ENCODE data around the gene NCBP2L. TPM values are rescaled to one million over a fixed set of nuclear protein-coding genes. Genes with fewer than 3 reads are reported as not detected.
A peak's percentile ranks its signal among the peaks of the same experiment; 100 is the strongest.

NCBP2L gene
- total RNA-seq, 1 donor from 2014 or later = not detected

DNA sequence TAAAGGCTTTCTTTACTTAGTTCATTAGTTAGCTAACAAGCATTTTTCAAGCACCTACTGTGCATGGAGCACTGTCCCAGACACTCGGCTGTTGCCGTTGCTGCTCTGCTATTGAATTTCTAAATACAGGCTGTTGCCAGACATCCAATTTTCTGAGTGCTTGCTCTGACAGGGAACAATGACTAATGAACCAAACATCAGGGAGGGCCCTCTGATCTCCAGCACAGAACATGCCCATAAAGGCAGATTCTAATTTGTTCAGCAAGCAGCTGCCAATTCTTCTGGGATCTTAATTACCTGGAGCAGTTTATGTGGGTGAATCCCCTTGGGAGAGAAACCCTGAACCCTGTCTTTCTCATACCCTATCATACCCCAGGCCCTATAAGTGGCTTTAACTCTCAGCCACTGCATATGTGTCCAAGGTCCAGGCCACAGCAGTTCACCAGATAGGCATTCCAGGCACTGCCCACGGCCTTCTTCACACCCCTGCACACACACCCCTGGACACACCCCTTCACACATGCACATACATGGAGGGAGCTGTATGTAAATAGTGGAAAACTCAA is 29.9 kb upstream of the NCBP2L start:
- H3K27me3 ChIP-seq (ENCODE audit: low read depth) = no peaks in the 10 kb centered on the region
- no peaks in the 10 kb centered on the region for H3K36me3 ChIP-seq
- DNase-seq (peak; percentile 49), ATAC-seq (peak; percentile 85 to 88)
- intact Hi-C loops (cut with DNase I) = no loop called here
- H3K4me3 ChIP-seq = no peak overlapping the region
- H3K4me1 ChIP-seq = peaks cover 15% of the 10 kb centered on the region
- H3K27ac ChIP-seq = peak overlapping the region; percentile 56
- H3K9me3 ChIP-seq = no peaks in the 10 kb centered on the region
- TF ChIP-seq, protein P1, sequence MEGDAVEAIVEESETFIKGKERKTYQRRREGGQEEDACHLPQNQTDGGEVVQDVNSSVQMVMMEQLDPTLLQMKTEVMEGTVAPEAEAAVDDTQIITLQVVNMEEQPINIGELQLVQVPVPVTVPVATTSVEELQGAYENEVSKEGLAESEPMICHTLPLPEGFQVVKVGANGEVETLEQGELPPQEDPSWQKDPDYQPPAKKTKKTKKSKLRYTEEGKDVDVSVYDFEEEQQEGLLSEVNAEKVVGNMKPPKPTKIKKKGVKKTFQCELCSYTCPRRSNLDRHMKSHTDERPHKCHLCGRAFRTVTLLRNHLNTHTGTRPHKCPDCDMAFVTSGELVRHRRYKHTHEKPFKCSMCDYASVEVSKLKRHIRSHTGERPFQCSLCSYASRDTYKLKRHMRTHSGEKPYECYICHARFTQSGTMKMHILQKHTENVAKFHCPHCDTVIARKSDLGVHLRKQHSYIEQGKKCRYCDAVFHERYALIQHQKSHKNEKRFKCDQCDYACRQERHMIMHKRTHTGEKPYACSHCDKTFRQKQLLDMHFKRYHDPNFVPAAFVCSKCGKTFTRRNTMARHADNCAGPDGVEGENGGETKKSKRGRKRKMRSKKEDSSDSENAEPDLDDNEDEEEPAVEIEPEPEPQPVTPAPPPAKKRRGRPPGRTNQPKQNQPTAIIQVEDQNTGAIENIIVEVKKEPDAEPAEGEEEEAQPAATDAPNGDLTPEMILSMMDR (IDR thresholded peaks at IDR 0.05) = no peak

DNA sequence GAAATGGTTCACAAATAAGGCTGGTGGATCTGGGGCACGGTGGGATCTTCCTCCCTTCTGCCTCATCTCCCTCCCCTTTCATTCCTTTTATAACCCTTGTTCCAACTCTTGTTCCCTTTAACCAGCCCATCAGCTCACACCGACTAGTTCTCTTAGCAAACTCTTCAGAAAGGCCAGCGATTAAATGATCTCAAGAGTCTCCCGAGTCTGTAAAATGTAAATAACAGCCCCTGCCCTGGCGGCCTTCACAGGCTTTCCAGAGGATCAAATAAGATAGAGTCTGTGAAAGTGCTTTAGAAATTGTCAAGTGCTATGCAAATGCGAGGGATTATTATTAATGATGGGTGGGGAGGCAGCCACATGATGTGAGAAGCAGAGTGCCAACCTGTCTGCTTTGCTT is 29.0 kb upstream of the NCBP2L start:
- no peak for DNase-seq
- intact Hi-C loops (cut with DNase I) = no loop called here
- Histone ChIP-seq H3K9me3 (no peaks in the 10 kb centered on the region), H3K36me3 (no peaks in the 10 kb centered on the region), H3K27ac (peak overlapping the region; percentile 56), H3K27me3 (ENCODE audit: low read depth) (no peaks in the 10 kb centered on the region), H3K4me1 (peaks cover 15% of the 10 kb centered on the region), H3K4me3 (no peak overlapping the region)
- TF ChIP-seq, protein P1 (IDR thresholded peaks at IDR 0.05) = no peak
- ATAC-seq = peak; percentile 48 to 57

DNA sequence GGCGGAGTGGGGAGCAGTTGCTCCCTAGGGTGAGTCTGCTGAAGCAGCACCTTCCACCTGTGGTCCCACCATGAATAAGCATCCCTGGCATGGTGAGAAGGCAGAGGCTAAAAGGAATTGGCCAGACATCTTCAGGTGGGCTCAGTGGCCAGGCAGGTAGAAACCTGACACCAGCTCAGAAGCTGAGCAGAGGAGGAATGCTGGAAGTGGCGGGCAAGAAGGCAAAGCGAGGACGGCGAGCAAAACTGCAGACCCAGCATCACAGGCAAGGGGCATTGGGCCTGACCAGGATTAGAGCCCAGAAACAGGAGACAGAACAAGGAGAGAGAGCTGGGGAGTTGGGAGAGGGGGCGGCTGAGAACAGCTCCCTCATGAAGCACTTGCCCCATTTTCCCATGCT is 27.3 kb upstream of the NCBP2L start:
- ATAC-seq (no peak), DNase-seq (no peak)
- no peaks in the 10 kb centered on the region for H3K27me3 ChIP-seq (ENCODE audit: low read depth)
- H3K4me3 ChIP-seq = no peak overlapping the region
- H3K36me3 ChIP-seq = no peaks in the 10 kb centered on the region
- peaks cover 15% of the 10 kb centered on the region for H3K4me1 ChIP-seq
- no peaks in the 10 kb centered on the region for H3K9me3 ChIP-seq
- TF ChIP-seq, protein P1 (IDR thresholded peaks at IDR 0.05) = no peak
- intact Hi-C loops (cut with DNase I) = no loop called here
- no peak overlapping the region for H3K27ac ChIP-seq

DNA sequence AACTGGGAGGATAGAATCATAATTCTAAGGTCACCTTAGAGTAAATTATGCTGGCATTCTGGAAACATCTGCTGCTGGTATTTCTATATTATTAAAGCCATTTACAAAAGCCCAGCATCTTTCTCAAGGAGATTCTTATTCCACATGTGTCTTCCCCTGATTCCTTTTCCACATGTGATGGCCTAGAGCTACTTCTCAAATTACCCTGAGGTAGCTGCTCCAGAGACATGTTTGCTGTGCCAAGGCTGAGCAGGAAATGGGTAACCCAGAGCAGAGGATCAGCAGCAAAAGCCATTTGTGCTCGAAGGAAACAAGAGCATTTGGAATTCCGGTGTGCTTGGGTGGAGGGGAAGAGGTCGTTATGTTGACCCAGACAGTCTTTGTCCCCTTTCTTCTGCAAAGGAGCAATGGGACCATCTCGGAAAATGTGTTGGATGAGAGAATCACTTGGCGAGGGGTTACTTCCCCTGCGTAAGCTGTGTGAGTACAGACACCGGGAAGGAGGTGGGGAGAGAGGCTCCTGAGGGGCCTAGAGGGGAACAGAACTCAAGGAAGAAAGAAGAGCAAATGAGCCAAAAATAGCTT is 26.6 kb upstream of the NCBP2L start:
- no peak for DNase-seq
- Histone ChIP-seq H3K9me3 (no peaks in the 10 kb centered on the region), H3K4me3 (no peak overlapping the region), H3K36me3 (no peaks in the 10 kb centered on the region), H3K27ac (no peak overlapping the region), H3K27me3 (ENCODE audit: low read depth) (no peaks in the 10 kb centered on the region), H3K4me1 (peaks cover 15% of the 10 kb centered on the region)
- ATAC-seq = no peak
- TF ChIP-seq, protein P1 (IDR thresholded peaks at IDR 0.05) = no peak
- intact Hi-C loops (cut with DNase I) = no loop called here

DNA sequence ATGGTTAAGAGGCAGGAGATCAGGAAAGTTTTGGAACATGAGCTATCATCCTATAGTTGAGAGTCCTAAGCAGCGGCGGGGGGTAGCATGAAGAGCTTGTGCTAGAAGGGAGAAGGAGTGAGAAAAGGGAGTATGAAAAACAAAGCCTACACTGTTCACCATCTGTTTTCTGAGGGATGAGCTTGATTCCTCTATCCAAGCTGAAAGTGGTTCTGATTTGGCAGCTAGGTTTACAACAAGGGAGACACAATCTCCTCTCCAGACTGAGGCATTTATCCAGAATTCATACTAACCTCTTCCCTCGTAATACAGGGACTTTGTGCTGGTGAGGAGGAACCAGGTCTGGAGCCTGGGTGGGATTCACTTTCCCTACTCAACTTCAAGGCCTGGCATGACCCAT is 25.5 kb upstream of the NCBP2L start:
- no peak for ATAC-seq
- Histone ChIP-seq H3K27me3 (ENCODE audit: low read depth) (no peaks in the 10 kb centered on the region), H3K36me3 (no peaks in the 10 kb centered on the region), H3K27ac (no peak overlapping the region), H3K4me3 (no peak overlapping the region), H3K4me1 (peaks cover 15% of the 10 kb centered on the region), H3K9me3 (no peaks in the 10 kb centered on the region)
- DNase-seq = no peak
- intact Hi-C loops (cut with DNase I) = no loop called here
- TF ChIP-seq, protein P1 (IDR thresholded peaks at IDR 0.05) = no peak
